GM23338 (cell line): ENCODE measurements around the gene COMMD4.

Experiments
- CREB1 ChIP-seq: fragments of 250-450 bp; sonication (Bioruptor Pico); IDR thresholded peaks from 2 replicates; pipeline ENCODE4 v1.5.0; 2020; ENCODE audit warnings: low read depth, mild to moderate bottlenecking, moderate library complexity
- CTCF ChIP-seq, 2 experiments: fragments of 200-600 bp in 1 of 2; sonication (generic) in 1 of 2; conservative IDR thresholded peaks; 2 replicates each; pipeline versions ENCODE4 v1.5.1 to v1.6.1; 2016 to 2017; ENCODE audit warnings: antibody characterized with exemption in 2 of 2, low read depth in 2 of 2, mild to moderate bottlenecking in 2 of 2, moderate library complexity in 1 of 2
- EZH2 ChIP-seq: fragments of 200-600 bp; sonication (generic); IDR thresholded peaks from one replicate; pipeline ENCODE4 v1.8.0; 2017; ENCODE audit warnings: antibody characterized with exemption, mild to moderate bottlenecking, low read depth; ENCODE audit not compliant: unreplicated experiment
- EZH2phosphoT487 ChIP-seq: fragments of 200-600 bp; sonication (generic); IDR thresholded peaks from one replicate; pipeline ENCODE4 v1.8.1; 2018; ENCODE audit warnings: antibody characterized with exemption; ENCODE audit not compliant: unreplicated experiment
- JUNB ChIP-seq: IDR thresholded peaks from one replicate; pipeline ENCODE4 v1.6.1; 2016; ENCODE audit warnings: antibody characterized with exemption; ENCODE audit not compliant: unreplicated experiment
- NANOG ChIP-seq: IDR thresholded peaks from 2 replicates; pipeline ENCODE4 v1.6.1; 2016; ENCODE audit warnings: antibody characterized with exemption, borderline replicate concordance
- POLR2AphosphoS5 ChIP-seq: IDR thresholded peaks from 2 replicates; pipeline ENCODE4 v1.6.1; 2016; ENCODE audit warnings: antibody characterized with exemption, low read depth
- REST ChIP-seq: IDR thresholded peaks from one replicate; pipeline ENCODE4 v1.6.1; 2018; ENCODE audit warnings: antibody characterized with exemption; ENCODE audit not compliant: unreplicated experiment
- ZNF114 ChIP-seq: fragments of 250-450 bp; sonication (Bioruptor Pico); IDR thresholded peaks from 2 replicates; pipeline ENCODE4 v1.5.0; 2020; ENCODE audit warnings: mild to moderate bottlenecking, moderate library complexity
- ZNF462 ChIP-seq: fragments of 250-450 bp; sonication (Bioruptor Pico); IDR thresholded peaks from 2 replicates; pipeline ENCODE4 v1.5.0; 2020; ENCODE audit warnings: mild to moderate bottlenecking, moderate library complexity
- TF ChIP-seq, protein P1 (sequence below): IDR thresholded peaks from 2 replicates; pipeline ENCODE4 v1.6.1; 2016; ENCODE audit warnings: antibody characterized with exemption

DNA sequence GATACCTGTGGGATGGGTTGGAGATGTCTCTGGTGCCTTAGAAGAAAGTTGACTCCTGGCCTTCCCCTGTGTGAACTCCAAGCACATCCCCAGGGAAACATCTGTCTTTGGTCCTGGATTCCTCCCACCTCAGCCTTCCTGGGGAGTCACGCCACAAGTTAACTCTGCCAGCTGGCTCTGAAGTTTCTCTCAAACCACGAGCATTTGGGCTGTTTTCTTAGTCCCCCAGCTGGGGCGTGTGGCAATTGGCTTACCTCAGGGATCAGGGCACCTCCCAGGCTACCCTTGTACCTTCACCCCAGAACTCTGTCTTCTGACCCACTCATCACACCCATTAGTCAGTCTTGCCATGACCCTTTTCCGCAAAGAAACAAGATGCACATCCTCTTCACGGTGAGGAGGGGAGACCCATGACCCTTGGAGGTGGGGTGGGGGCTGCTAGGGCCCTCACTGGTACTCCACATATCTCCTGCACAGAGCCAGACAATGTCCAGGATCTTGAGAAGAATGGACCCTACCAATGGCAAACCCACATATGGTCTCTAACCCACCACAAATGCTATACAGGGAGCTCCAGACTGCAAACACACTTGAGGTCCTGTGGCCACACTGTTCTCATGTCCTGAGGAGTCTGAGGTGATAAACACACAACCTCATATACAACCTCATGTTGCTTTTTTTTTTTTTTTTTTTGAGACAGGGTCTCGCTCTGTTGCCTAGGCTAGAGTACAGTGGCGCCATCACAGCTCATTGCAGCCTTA is 14.9 kb downstream of the COMMD4 start:
- TF ChIP-seq CTCF (conservative IDR thresholded peaks at IDR 0.05; ENCODE audit: low read depth in 2 of 2): no peak
- TF ChIP-seq NANOG: no peak
- TF ChIP-seq EZH2phosphoT487: no peak
- peak; percentile 14; the same call in 1 of the 2 replicates for TF ChIP-seq POLR2AphosphoS5
- no peak for TF ChIP-seq JUNB
- no peak for TF ChIP-seq EZH2
- TF ChIP-seq CREB1 (CRISPR knock-in tag): no peak
- no peak for TF ChIP-seq REST
- TF ChIP-seq ZNF114 (CRISPR knock-in tag): no peak
- TF ChIP-seq ZNF462 (CRISPR knock-in tag): no peak
- TF ChIP-seq, protein P1, sequence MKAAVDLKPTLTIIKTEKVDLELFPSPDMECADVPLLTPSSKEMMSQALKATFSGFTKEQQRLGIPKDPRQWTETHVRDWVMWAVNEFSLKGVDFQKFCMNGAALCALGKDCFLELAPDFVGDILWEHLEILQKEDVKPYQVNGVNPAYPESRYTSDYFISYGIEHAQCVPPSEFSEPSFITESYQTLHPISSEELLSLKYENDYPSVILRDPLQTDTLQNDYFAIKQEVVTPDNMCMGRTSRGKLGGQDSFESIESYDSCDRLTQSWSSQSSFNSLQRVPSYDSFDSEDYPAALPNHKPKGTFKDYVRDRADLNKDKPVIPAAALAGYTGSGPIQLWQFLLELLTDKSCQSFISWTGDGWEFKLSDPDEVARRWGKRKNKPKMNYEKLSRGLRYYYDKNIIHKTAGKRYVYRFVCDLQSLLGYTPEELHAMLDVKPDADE: no peak
